HuH-7.5 (cell line): ENCODE results near the gene FMNL1.

Experiments
- DNase-seq: peaks from one replicate; pipeline ENCODE4 v3.0.0; 2011; ENCODE audit warnings: low spot score

The FMNL1 gene

GRCh38 chr17:45284176-45285140, 62.8 kb downstream of the FMNL1 start:
- no peak for DNase-seq

GRCh38 chr17:45286286-45286685, 64.6 kb downstream of the FMNL1 start:
- no peak for DNase-seq

GRCh38 chr17:45287526-45288500, 66.1 kb downstream of the FMNL1 start:
- DNase-seq = no peak

- no peak for DNase-seq
These were observed 67.1 kb downstream of the FMNL1 start for GRCh38 chr17:45288825-45289224.

GRCh38 chr17:45289301-45290268, 67.9 kb downstream of the FMNL1 start:
- no peak for DNase-seq

GRCh38 chr17:45290269-45290765, 68.6 kb downstream of the FMNL1 start:
- no peak for DNase-seq

- DNase-seq = no peak
These were observed 69.6 kb downstream of the FMNL1 start for GRCh38 chr17:45291171-45291805.

GRCh38 chr17:45292696-45293412, 71.2 kb downstream of the FMNL1 start:
- DNase-seq = no peak

GRCh38 chr17:45293413-45294211, 71.9 kb downstream of the FMNL1 start:
- no peak for DNase-seq

- no peak for DNase-seq
These were observed 72.8 kb downstream of the FMNL1 start for GRCh38 chr17:45294506-45294905.

- DNase-seq = no peak
These were observed 74.5 kb downstream of the FMNL1 start for GRCh38 chr17:45296003-45296832.

GRCh38 chr17:45296833-45297124, 75.1 kb downstream of the FMNL1 start:
- DNase-seq = no peak
